ENCODE measurements around the gene BRD4. TPM values are rescaled to one million over a fixed set of nuclear protein-coding genes. Genes with fewer than 3 reads are reported as not detected.

BRD4 gene
- total RNA-seq, 1 donor from 2014 or later, result 60.9 TPM

- Histone ChIP-seq H3K4me3 (no peak overlapping the region), H3K36me3 (peaks cover 68% of the 10 kb centered on the region), H3K27ac (replicated peaks) (no peak overlapping the region), H3K4me1 (peaks cover 89% of the 10 kb centered on the region), H3K9me3 (replicated peaks) (no peaks in the 10 kb centered on the region), H3K27me3 (ENCODE audit: low read depth) (no peaks in the 10 kb centered on the region)
- intact Hi-C loops (cut with micrococcal nuclease), result loop anchor here (10.0 kb wide), 1 partner anchor 108 kb away; no protein-coding TSS in a partner anchor
- TF ChIP-seq CTCF (IDR thresholded peaks at IDR 0.05; ENCODE audit: borderline replicate concordance), result no peak
- DNase-seq, result no peak
Measured at GRCh38 chr19:15372470-15372869, 40.1 kb upstream of the BRD4 start.

GRCh38 chr19:15371786-15372380, 39.5 kb upstream of the BRD4 start:
- peaks cover 89% of the 10 kb centered on the region for H3K4me1 ChIP-seq
- intact Hi-C loops (cut with micrococcal nuclease), result loop anchor here (10.0 kb wide), 1 partner anchor 107 kb away; no protein-coding TSS in a partner anchor
- TF ChIP-seq CTCF (IDR thresholded peaks at IDR 0.05; ENCODE audit: borderline replicate concordance), result no peak
- no peaks in the 10 kb centered on the region for H3K9me3 ChIP-seq (replicated peaks)
- H3K27me3 ChIP-seq (ENCODE audit: low read depth), result no peaks in the 10 kb centered on the region
- H3K4me3 ChIP-seq, result no peak overlapping the region
- peak overlapping the region; percentile 39 for H3K27ac ChIP-seq (replicated peaks)
- peaks cover 74% of the 10 kb centered on the region for H3K36me3 ChIP-seq
- no peak for DNase-seq

- Histone ChIP-seq H3K9me3 (replicated peaks) (no peaks in the 10 kb centered on the region), H3K27me3 (ENCODE audit: low read depth) (no peaks in the 10 kb centered on the region), H3K36me3 (peaks cover 81% of the 10 kb centered on the region), H3K4me3 (no peak overlapping the region), H3K27ac (replicated peaks) (peak overlapping the region; percentile 39), H3K4me1 (peaks cover 89% of the 10 kb centered on the region)
- intact Hi-C loops (cut with micrococcal nuclease), result loop anchor here (10.0 kb wide), 1 partner anchor 106 kb away; no protein-coding TSS in a partner anchor
- TF ChIP-seq CTCF (IDR thresholded peaks at IDR 0.05; ENCODE audit: borderline replicate concordance), result no peak
- no peak for DNase-seq
Measured at GRCh38 chr19:15371119-15371518, 38.8 kb upstream of the BRD4 start.

GRCh38 chr19:15369594-15369891, 37.2 kb upstream of the BRD4 start:
- DNase-seq, result no peak
- no peak for TF ChIP-seq CTCF (IDR thresholded peaks at IDR 0.05; ENCODE audit: borderline replicate concordance)

GRCh38 chr19:15368798-15369593, 36.7 kb upstream of the BRD4 start:
- Histone ChIP-seq H3K36me3 (peaks cover 97% of the 10 kb centered on the region), H3K9me3 (replicated peaks) (no peaks in the 10 kb centered on the region), H3K4me1 (peaks cover 73% of the 10 kb centered on the region), H3K27me3 (ENCODE audit: low read depth) (no peaks in the 10 kb centered on the region), H3K4me3 (no peak overlapping the region), H3K27ac (replicated peaks) (peak overlapping the region; percentile 85)
- no peak for DNase-seq
- no peak for TF ChIP-seq CTCF (IDR thresholded peaks at IDR 0.05; ENCODE audit: borderline replicate concordance)
- intact Hi-C loops (cut with micrococcal nuclease), result no loop called here

More at GRCh38 chr19:15369594-15369891, 37.2 kb upstream of the BRD4 start:
- Histone ChIP-seq H3K36me3 (peaks cover 97% of the 10 kb centered on the region), H3K27me3 (ENCODE audit: low read depth) (no peaks in the 10 kb centered on the region), H3K4me3 (no peak overlapping the region), H3K9me3 (replicated peaks) (no peaks in the 10 kb centered on the region), H3K4me1 (peaks cover 78% of the 10 kb centered on the region), H3K27ac (replicated peaks) (no peak overlapping the region)
- intact Hi-C loops (cut with micrococcal nuclease), result no loop called here

All from left ventricle myocardium inferior (tissue), 1 donor.